Endodermal cell (in vitro differentiated cells): Measurements from ENCODE around the gene DAPK1. TPM values are rescaled to one million over a fixed set of nuclear protein-coding genes. Genes with fewer than 3 reads are reported as not detected.

ENCODE experiments used
- DNase-seq: peaks from one replicate; pipeline ENCODE4 v3.0.0-alpha.2; 2017
- H3K27ac ChIP-seq: 2 replicates; pipeline ENCODE4 v1.5.1; 2013; ENCODE audit warnings: mild to moderate bottlenecking, low read depth, low read length, moderate library complexity
- H3K27me3 ChIP-seq: 2 replicates; pipeline ENCODE4 v1.6.1; 2013; ENCODE audit warnings: mild to moderate bottlenecking, low read length, moderate library complexity; ENCODE audit not compliant: insufficient read depth, control insufficient read depth, poor library complexity, severe bottlenecking
- H3K36me3 ChIP-seq: 2 replicates; pipeline ENCODE4 v1.7.0; 2013; ENCODE audit warnings: mild to moderate bottlenecking, low read length, moderate library complexity; ENCODE audit not compliant: control insufficient read depth, insufficient read depth
- H3K4me1 ChIP-seq: one replicate; pipeline ENCODE4 v1.7.0; 2013; ENCODE audit warnings: low read length; ENCODE audit not compliant: control insufficient read depth, insufficient read depth
- H3K4me3 ChIP-seq: 2 replicates; pipeline ENCODE4 v1.5.1; 2013; ENCODE audit warnings: mild to moderate bottlenecking, low read length, moderate library complexity
- H3K9ac ChIP-seq: 2 replicates; pipeline ENCODE4 v1.6.1; 2013; ENCODE audit warnings: mild to moderate bottlenecking, low read length, moderate library complexity; ENCODE audit not compliant: poor library complexity, severe bottlenecking; ENCODE audit errors: extremely low read depth
- H3K9me3 ChIP-seq: 2 replicates; pipeline ENCODE4 v1.6.1; 2013; ENCODE audit warnings: mild to moderate bottlenecking, low read length, moderate library complexity; ENCODE audit not compliant: control insufficient read depth
- H3K27ac Mint-ChIP-seq: 2 replicates; pipeline ENCODE4 v1.8.0; 2020; ENCODE audit warnings: mixed read lengths
- H3K27me3 Mint-ChIP-seq: 2 replicates; pipeline ENCODE4 v1.8.0; 2021; ENCODE audit warnings: mild to moderate bottlenecking, mixed read lengths; ENCODE audit not compliant: insufficient read depth
- H3K36me3 Mint-ChIP-seq: 2 replicates; pipeline ENCODE4 v1.8.0; 2020; ENCODE audit warnings: low read depth, mixed read lengths
- H3K4me1 Mint-ChIP-seq: 2 replicates; pipeline ENCODE4 v1.8.0; 2020; ENCODE audit warnings: mixed read lengths
- H3K4me3 Mint-ChIP-seq: 2 replicates; pipeline ENCODE4 v1.8.0; 2020; ENCODE audit warnings: mild to moderate bottlenecking, moderate library complexity, mixed read lengths
- H3K9me3 Mint-ChIP-seq: 2 replicates; pipeline ENCODE4 v1.8.0; 2020; ENCODE audit warnings: mild to moderate bottlenecking, mixed read lengths
- WGBS, 2 experiments: methylation state at CpG; one replicate each; pipeline versions ENCODE4 v1.1.5 to v1.1.7; 2013; ENCODE audit warnings: missing lambda C conversion rate in 2 of 2, mixed read lengths in 1 of 2; ENCODE audit not compliant: insufficient coverage in 1 of 2, insufficient read length in 1 of 2; 5-methylcytosine and 5-hydroxymethylcytosine counted together
- total RNA-seq, 2 donors: library from RNA; stranded (reverse); fragmentation: NEBNext Ultra II Directional in 1 of 2; extraction: Animal tissue kit (Norgen Biotek cat#: 25700) in 1 of 2; gene quantifications; 2 replicates in 1 of 2; 3 replicates in 1 of 2; pipeline ENCODE4 v1.2.1, GENCODE V29; 2021
- TF ChIP-seq, protein P1 (sequence below): fragments of 200-600 bp; sonication (generic); conservative IDR thresholded peaks from 2 replicates; pipeline ENCODE4 v1.5.0; 2021; ENCODE audit warnings: antibody characterized with exemption, mild to moderate bottlenecking

Gene DAPK1
- total RNA-seq, 2 donors from 2014 or later: 117 to 139 TPM

GRCh38 chr9:87685871-87686519 is 188.3 kb downstream of the DAPK1 start:
- peaks cover 85% of the 10 kb centered on the region for H3K36me3 Mint-ChIP-seq
- no peaks in the 10 kb centered on the region for H3K9me3 Mint-ChIP-seq
- Histone ChIP-seq H3K9ac (no peak overlapping the region), H3K27ac (no peak overlapping the region), H3K4me1 (no peaks in the 10 kb centered on the region), H3K27me3 (no peaks in the 10 kb centered on the region), H3K4me3 (no peak overlapping the region), H3K9me3 (peaks cover 6% of the 10 kb centered on the region), H3K36me3 (peaks cover 74% of the 10 kb centered on the region)
- WGBS, 2 experiments: 93 to 95% methylated on average over 6 to 14 of the region's 14 CpGs
- peak overlapping the region; percentile 59 for H3K27ac Mint-ChIP-seq
- TF ChIP-seq, protein P1, sequence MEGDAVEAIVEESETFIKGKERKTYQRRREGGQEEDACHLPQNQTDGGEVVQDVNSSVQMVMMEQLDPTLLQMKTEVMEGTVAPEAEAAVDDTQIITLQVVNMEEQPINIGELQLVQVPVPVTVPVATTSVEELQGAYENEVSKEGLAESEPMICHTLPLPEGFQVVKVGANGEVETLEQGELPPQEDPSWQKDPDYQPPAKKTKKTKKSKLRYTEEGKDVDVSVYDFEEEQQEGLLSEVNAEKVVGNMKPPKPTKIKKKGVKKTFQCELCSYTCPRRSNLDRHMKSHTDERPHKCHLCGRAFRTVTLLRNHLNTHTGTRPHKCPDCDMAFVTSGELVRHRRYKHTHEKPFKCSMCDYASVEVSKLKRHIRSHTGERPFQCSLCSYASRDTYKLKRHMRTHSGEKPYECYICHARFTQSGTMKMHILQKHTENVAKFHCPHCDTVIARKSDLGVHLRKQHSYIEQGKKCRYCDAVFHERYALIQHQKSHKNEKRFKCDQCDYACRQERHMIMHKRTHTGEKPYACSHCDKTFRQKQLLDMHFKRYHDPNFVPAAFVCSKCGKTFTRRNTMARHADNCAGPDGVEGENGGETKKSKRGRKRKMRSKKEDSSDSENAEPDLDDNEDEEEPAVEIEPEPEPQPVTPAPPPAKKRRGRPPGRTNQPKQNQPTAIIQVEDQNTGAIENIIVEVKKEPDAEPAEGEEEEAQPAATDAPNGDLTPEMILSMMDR: no peak
- no peaks in the 10 kb centered on the region for H3K27me3 Mint-ChIP-seq
- DNase-seq: peak; percentile 50
- no peaks in the 10 kb centered on the region for H3K4me1 Mint-ChIP-seq
- no peak overlapping the region for H3K4me3 Mint-ChIP-seq

DNA sequence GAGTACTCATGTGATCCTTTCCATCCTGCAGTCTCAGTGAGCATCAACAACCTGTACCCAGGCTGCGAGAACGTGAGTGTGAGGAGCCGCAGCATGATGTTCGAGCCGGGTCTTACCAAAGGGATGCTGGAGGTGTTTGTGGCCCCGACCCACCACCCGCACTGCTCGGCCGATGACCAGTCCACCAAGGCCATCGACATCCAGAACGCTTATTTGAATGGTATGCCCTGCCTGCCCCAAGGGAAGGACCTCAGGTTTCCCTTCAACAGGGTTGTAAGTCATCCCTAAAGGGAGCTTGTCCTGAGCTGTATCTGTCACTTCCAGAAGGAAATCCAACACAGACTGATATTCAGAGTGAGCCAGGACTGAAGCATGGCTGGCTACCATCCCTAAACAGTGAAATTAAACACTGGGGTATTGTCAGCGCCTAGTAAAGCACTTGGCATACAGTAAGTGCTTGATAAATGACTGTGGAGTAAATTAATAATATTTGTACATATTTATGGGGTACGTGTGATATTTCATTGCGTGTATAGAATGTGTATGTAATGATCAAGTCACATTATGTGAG is 188.9 kb downstream of the DAPK1 start:
- H3K9me3 ChIP-seq: peaks cover 8% of the 10 kb centered on the region
- H3K9ac ChIP-seq: no peak overlapping the region
- peaks cover 85% of the 10 kb centered on the region for H3K36me3 Mint-ChIP-seq
- TF ChIP-seq, protein P1: no peak
- peaks cover 75% of the 10 kb centered on the region for H3K36me3 ChIP-seq
- no peaks in the 10 kb centered on the region for H3K9me3 Mint-ChIP-seq
- H3K4me3 ChIP-seq: no peak overlapping the region
- no peaks in the 10 kb centered on the region for H3K27me3 ChIP-seq
- WGBS, 2 experiments: 97 to 100% methylated on average over 12 to 14 of the region's 14 CpGs
- H3K4me1 ChIP-seq: no peaks in the 10 kb centered on the region
- H3K27me3 Mint-ChIP-seq: no peaks in the 10 kb centered on the region
- DNase-seq: no peak
- no peak overlapping the region for H3K27ac Mint-ChIP-seq
- H3K4me1 Mint-ChIP-seq: no peaks in the 10 kb centered on the region
- no peak overlapping the region for H3K4me3 Mint-ChIP-seq
- no peak overlapping the region for H3K27ac ChIP-seq

- no peak overlapping the region for H3K4me3 Mint-ChIP-seq
- no peaks in the 10 kb centered on the region for H3K4me1 Mint-ChIP-seq
- Histone ChIP-seq H3K4me1 (no peaks in the 10 kb centered on the region), H3K4me3 (no peak overlapping the region), H3K9ac (no peak overlapping the region), H3K36me3 (peaks cover 75% of the 10 kb centered on the region), H3K27ac (no peak overlapping the region), H3K27me3 (no peaks in the 10 kb centered on the region), H3K9me3 (peaks cover 14% of the 10 kb centered on the region)
- 85 to 94% methylated on average over 3 to 4 of the region's 4 CpGs for WGBS, 2 experiments
- TF ChIP-seq, protein P1: no peak
- no peaks in the 10 kb centered on the region for H3K9me3 Mint-ChIP-seq
- H3K36me3 Mint-ChIP-seq: peaks cover 85% of the 10 kb centered on the region
- DNase-seq: no peak
- no peaks in the 10 kb centered on the region for H3K27me3 Mint-ChIP-seq
- no peak overlapping the region for H3K27ac Mint-ChIP-seq
Measured at GRCh38 chr9:87687207-87687606, 189.5 kb downstream of the DAPK1 start.
